Measurements from ENCODE around the gene SLC6A6. TPM values are rescaled to one million over a fixed set of nuclear protein-coding genes. Genes with fewer than 3 reads are reported as not detected.

Gene SLC6A6
- total RNA-seq, 1 donor from 2014 or later, result 30.3 TPM

GRCh38 chr3:14485981-14486380 lies 83.6 kb downstream of the SLC6A6 start:
- H3K27me3 Mint-ChIP-seq, result no peaks in the 10 kb centered on the region
- H3K4me1 Mint-ChIP-seq (ENCODE audit: unreplicated experiment), result no peaks in the 10 kb centered on the region
- peaks cover 11% of the 10 kb centered on the region for H3K36me3 Mint-ChIP-seq
- H3K9me3 Mint-ChIP-seq, result no peaks in the 10 kb centered on the region
- TF ChIP-seq, protein P1, sequence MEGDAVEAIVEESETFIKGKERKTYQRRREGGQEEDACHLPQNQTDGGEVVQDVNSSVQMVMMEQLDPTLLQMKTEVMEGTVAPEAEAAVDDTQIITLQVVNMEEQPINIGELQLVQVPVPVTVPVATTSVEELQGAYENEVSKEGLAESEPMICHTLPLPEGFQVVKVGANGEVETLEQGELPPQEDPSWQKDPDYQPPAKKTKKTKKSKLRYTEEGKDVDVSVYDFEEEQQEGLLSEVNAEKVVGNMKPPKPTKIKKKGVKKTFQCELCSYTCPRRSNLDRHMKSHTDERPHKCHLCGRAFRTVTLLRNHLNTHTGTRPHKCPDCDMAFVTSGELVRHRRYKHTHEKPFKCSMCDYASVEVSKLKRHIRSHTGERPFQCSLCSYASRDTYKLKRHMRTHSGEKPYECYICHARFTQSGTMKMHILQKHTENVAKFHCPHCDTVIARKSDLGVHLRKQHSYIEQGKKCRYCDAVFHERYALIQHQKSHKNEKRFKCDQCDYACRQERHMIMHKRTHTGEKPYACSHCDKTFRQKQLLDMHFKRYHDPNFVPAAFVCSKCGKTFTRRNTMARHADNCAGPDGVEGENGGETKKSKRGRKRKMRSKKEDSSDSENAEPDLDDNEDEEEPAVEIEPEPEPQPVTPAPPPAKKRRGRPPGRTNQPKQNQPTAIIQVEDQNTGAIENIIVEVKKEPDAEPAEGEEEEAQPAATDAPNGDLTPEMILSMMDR (conservative IDR thresholded peaks at IDR 0.05), result no peak
- H3K27ac Mint-ChIP-seq, result no peak overlapping the region
- no peak overlapping the region for H3K4me3 Mint-ChIP-seq
- no peak for DNase-seq (ENCODE audit: extremely low spot score, unreplicated experiment)

DNA sequence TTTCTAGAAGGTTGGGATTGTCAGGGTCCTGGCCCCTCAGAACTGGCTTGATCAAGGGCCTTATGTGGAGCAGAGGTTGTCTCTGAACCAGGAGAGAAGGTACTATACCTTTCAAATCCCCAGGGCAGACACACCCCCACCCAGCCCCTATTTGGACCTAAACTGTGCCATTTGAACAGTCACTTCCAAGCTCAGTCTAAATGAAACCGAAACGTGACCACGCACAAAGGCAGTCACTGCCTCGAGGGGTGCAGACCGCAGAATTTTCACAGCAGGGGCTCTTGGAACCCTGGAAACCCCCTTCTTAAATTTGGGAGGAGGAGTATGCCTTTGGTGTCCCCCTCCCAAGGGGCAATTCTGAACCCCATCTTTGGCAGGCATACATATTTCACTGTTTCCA lies 84.1 kb downstream of the SLC6A6 start:
- H3K36me3 Mint-ChIP-seq, result peaks cover 9% of the 10 kb centered on the region
- H3K27me3 Mint-ChIP-seq, result no peaks in the 10 kb centered on the region
- TF ChIP-seq, protein P1 (conservative IDR thresholded peaks at IDR 0.05), result no peak
- H3K4me1 Mint-ChIP-seq (ENCODE audit: unreplicated experiment), result no peaks in the 10 kb centered on the region
- H3K9me3 Mint-ChIP-seq, result no peaks in the 10 kb centered on the region
- no peak overlapping the region for H3K27ac Mint-ChIP-seq
- no peak overlapping the region for H3K4me3 Mint-ChIP-seq
- no peak for DNase-seq (ENCODE audit: extremely low spot score, unreplicated experiment)

- Mint-ChIP-seq H3K36me3 (peaks cover 6% of the 10 kb centered on the region), H3K9me3 (no peaks in the 10 kb centered on the region), H3K27me3 (no peaks in the 10 kb centered on the region), H3K4me3 (no peak overlapping the region), H3K27ac (no peak overlapping the region), H3K4me1 (ENCODE audit: unreplicated experiment) (no peaks in the 10 kb centered on the region)
- TF ChIP-seq, protein P1 (conservative IDR thresholded peaks at IDR 0.05), result no peak
- DNase-seq (ENCODE audit: extremely low spot score, unreplicated experiment), result no peak
Observed at GRCh38 chr3:14487086-14487485, 84.7 kb downstream of the SLC6A6 start.

DNA sequence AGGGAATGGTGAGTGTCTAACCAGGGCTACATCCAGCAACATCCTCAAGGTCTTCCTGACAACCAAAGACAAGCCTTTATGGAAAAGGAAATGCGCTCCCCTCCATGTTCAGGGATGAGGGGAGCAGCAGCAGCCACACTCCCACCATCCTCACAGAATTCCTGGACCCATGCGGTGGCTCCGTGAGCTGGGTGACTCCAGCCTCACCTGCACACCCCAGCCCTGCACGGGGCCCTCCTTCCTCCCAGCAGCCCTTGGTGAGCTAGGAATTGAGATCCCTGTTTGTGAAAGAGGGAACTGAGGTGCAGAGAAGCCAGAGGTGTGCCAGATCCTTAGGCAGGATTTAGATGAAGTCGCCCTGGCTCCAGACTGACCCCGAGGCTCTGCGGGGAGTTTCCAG lies 85.4 kb downstream of the SLC6A6 start:
- TF ChIP-seq, protein P1 (conservative IDR thresholded peaks at IDR 0.05), result no peak
- H3K4me1 Mint-ChIP-seq (ENCODE audit: unreplicated experiment), result no peaks in the 10 kb centered on the region
- DNase-seq (ENCODE audit: extremely low spot score, unreplicated experiment), result no peak
- H3K27ac Mint-ChIP-seq, result no peak overlapping the region
- H3K27me3 Mint-ChIP-seq, result no peaks in the 10 kb centered on the region
- H3K9me3 Mint-ChIP-seq, result no peaks in the 10 kb centered on the region
- H3K36me3 Mint-ChIP-seq, result peaks cover 6% of the 10 kb centered on the region
- H3K4me3 Mint-ChIP-seq, result no peak overlapping the region

- Mint-ChIP-seq H3K27ac (no peak overlapping the region), H3K27me3 (no peaks in the 10 kb centered on the region), H3K36me3 (peaks cover 6% of the 10 kb centered on the region), H3K4me3 (no peak overlapping the region), H3K9me3 (no peaks in the 10 kb centered on the region), H3K4me1 (ENCODE audit: unreplicated experiment) (no peaks in the 10 kb centered on the region)
- TF ChIP-seq, protein P1 (conservative IDR thresholded peaks at IDR 0.05), result no peak
- DNase-seq (ENCODE audit: extremely low spot score, unreplicated experiment), result no peak
Observed at GRCh38 chr3:14488286-14489041, 86.1 kb downstream of the SLC6A6 start.
